Tibial nerve (tissue), 4 donors: ENCODE data around the gene MEX3D. TPM values are rescaled to one million over a fixed set of nuclear protein-coding genes. Genes with fewer than 3 reads are reported as not detected.

ENCODE experiments used
- DNase-seq, 2 donors: peaks; one replicate each; pipeline ENCODE4 v3.0.0-alpha.2; 2019; ENCODE audit warnings: low spot score in 2 of 2
- H3K27ac ChIP-seq, 4 donors: fragments of 200-600 bp; sonication (generic) in 3 of 4; one replicate each; pipeline ENCODE4 v1.5.1; 2017 to 2019; ENCODE audit warnings: mild to moderate bottlenecking in 1 of 4
- H3K27me3 ChIP-seq, 2 donors: fragments of 200-600 bp; sonication (generic) in 1 of 2; one replicate each; pipeline versions ENCODE4 v1.5.1 to v1.6.0; 2017 to 2019
- H3K36me3 ChIP-seq, 3 donors: fragments of 200-600 bp; sonication (generic); one replicate each; pipeline ENCODE4 v1.5.1; 2018 to 2019
- H3K4me1 ChIP-seq, 4 donors: fragments of 200-600 bp; sonication (generic) in 3 of 4; one replicate each; pipeline ENCODE4 v1.5.1; 2017 to 2019
- H3K4me3 ChIP-seq, 4 donors: fragments of 200-600 bp; sonication (generic) in 3 of 4; one replicate each; pipeline ENCODE4 v1.5.1; 2017 to 2019; ENCODE audit warnings: mild to moderate bottlenecking in 1 of 4, moderate library complexity in 1 of 4
- H3K9me3 ChIP-seq, 4 donors: fragments of 200-600 bp; sonication (generic) in 3 of 4; one replicate each; pipeline ENCODE4 v1.5.1; 2017 to 2019
- CTCF ChIP-seq, 5 experiments: fragments of 200-600 bp in 3 of 5; fragments of 450-650 bp in 2 of 5; sonication (generic) in 3 of 5; IDR thresholded peaks; one replicate each; pipeline ENCODE4 v1.5.1; 2016 to 2019; ENCODE audit warnings: antibody characterized with exemption in 5 of 5, mild to moderate bottlenecking in 3 of 5, moderate library complexity in 2 of 5
- EP300 ChIP-seq, 2 donors: sonication (generic); formaldehyde crosslinking; IDR thresholded peaks; one replicate each; pipeline ENCODE4 v1.6.1; 2017; ENCODE audit warnings: antibody characterized with exemption in 2 of 2, mild to moderate bottlenecking in 1 of 2
- POLR2A ChIP-seq, 2 donors: fragments of 450-650 bp; IDR thresholded peaks; one replicate each; pipeline ENCODE4 v1.6.1; 2017; ENCODE audit warnings: antibody characterized with exemption in 2 of 2, mild to moderate bottlenecking in 2 of 2, moderate library complexity in 2 of 2
- WGBS, 2 donors: methylation state at CpG; one replicate each; pipeline ENCODE4 v1.1.5; 2018; 5-methylcytosine and 5-hydroxymethylcytosine counted together
- total RNA-seq, 4 donors: library from RNA; depleted of rRNA; stranded (reverse); fragments of >200 nt; gene quantifications; one replicate each; pipeline ENCODE4 v1.1.0, GENCODE V29; 2016

MEX3D gene
- total RNA-seq, 4 donors from 2014 or later = 19.4 to 32.7 (median 27.4) TPM

GRCh38 chr19:1528596-1529429 is 39.3 kb downstream of the MEX3D start:
- Histone ChIP-seq H3K4me3 (no peak overlapping the region), H3K4me1 (peaks cover 0 to 8% (median 0%) of the 10 kb centered on the region in 4 donors), H3K27ac (no peak overlapping the region), H3K36me3 (no peaks in the 10 kb centered on the region), H3K27me3 (peaks cover 0 to 58% of the 10 kb centered on the region in 2 donors), H3K9me3 (no peaks in the 10 kb centered on the region)
- WGBS, 2 donors = 73 to 80% methylated on average over 17 to 20 of the region's 23 CpGs
- TF ChIP-seq CTCF (IDR thresholded peaks at IDR 0.05) (no peak), EP300 (IDR thresholded peaks at IDR 0.05) (no peak), POLR2A (IDR thresholded peaks at IDR 0.05) (no peak)
- no peak for DNase-seq

- no peak for DNase-seq
- Histone ChIP-seq H3K9me3 (no peaks in the 10 kb centered on the region), H3K27ac (no peak overlapping the region), H3K4me3 (no peak overlapping the region), H3K27me3 (peaks cover 0 to 67% of the 10 kb centered on the region in 2 donors), H3K36me3 (no peaks in the 10 kb centered on the region), H3K4me1 (peaks cover 0 to 18% (median 0%) of the 10 kb centered on the region in 4 donors)
- TF ChIP-seq EP300 (IDR thresholded peaks at IDR 0.05) = no peak
- no peak for TF ChIP-seq CTCF (IDR thresholded peaks at IDR 0.05)
- TF ChIP-seq POLR2A (IDR thresholded peaks at IDR 0.05) = no peak
- 75 to 78% methylated on average over 26 to 27 of the region's 27 CpGs for WGBS, 2 donors
Observed at GRCh38 chr19:1527650-1528309, 40.3 kb downstream of the MEX3D start.

- DNase-seq = no peak
- H3K27ac ChIP-seq = no peak overlapping the region
- 81 to 85% methylated on average over 18 of the region's 18 CpGs for WGBS, 2 donors
- H3K4me3 ChIP-seq = no peak overlapping the region
- TF ChIP-seq EP300 (IDR thresholded peaks at IDR 0.05) (no peak), CTCF (IDR thresholded peaks at IDR 0.05) (no peak)
- H3K27me3 ChIP-seq = peaks cover 0 to 66% of the 10 kb centered on the region in 2 donors
- H3K36me3 ChIP-seq = no peaks in the 10 kb centered on the region
- H3K9me3 ChIP-seq = no peaks in the 10 kb centered on the region
- H3K4me1 ChIP-seq = peaks cover 0 to 18% (median 0%) of the 10 kb centered on the region in 4 donors
Observed at GRCh38 chr19:1526979-1527649, 41.0 kb downstream of the MEX3D start.

- no peak overlapping the region for H3K27ac ChIP-seq
- no peak overlapping the region for H3K4me3 ChIP-seq
- no peaks in the 10 kb centered on the region for H3K9me3 ChIP-seq
- TF ChIP-seq CTCF (IDR thresholded peaks at IDR 0.05) = no peak
- no peak for TF ChIP-seq POLR2A (IDR thresholded peaks at IDR 0.05)
- TF ChIP-seq EP300 (IDR thresholded peaks at IDR 0.05) = no peak
- H3K36me3 ChIP-seq = no peaks in the 10 kb centered on the region
- no peak for DNase-seq
- H3K4me1 ChIP-seq = peaks cover 0 to 21% (median 0%) of the 10 kb centered on the region in 4 donors
- peaks cover 0 to 62% of the 10 kb centered on the region in 2 donors for H3K27me3 ChIP-seq
- WGBS, 2 donors = 81 to 85% methylated on average over 18 to 20 of the region's 33 CpGs
Observed at GRCh38 chr19:1526066-1526778, 41.9 kb downstream of the MEX3D start.
